NCI-H2196 (cell line): Measurements from ENCODE around the gene COQ2.
A peak's percentile ranks its signal among the peaks of the same experiment; 100 is the strongest.
"Not testable (repeated sequence)": the region's sequence is repeated elsewhere in the genome, so short reads cannot be mapped to it uniquely, and the experiment has no call there.

Experiments
- DNase-seq: peaks from one replicate; lab custom pipeline; 2025; ENCODE audit not compliant: unreplicated experiment; lab: John Stamatoyannopoulos, UW

The COQ2 gene

GRCh38 chr4:83284193-83285054 is at the start of gene COQ2:
COQ2 (minus strand) TSS chr4:83284798; CDS start chr4:83284764, 34 bp downstream.
- DNase-seq, result peak; percentile 78

- no peak for DNase-seq
Measured at GRCh38 chr4:83331956-83332355, 47.4 kb upstream of the COQ2 start.

GRCh38 chr4:83329521-83330110 is 45.0 kb upstream of the COQ2 start:
- DNase-seq, result no peak

- DNase-seq, result no peak
Measured at GRCh38 chr4:83328521-83329187, 44.1 kb upstream of the COQ2 start.

GRCh38 chr4:83326546-83326945 is 41.9 kb upstream of the COQ2 start:
- DNase-seq, result no peak

- not testable (repeated sequence) for DNase-seq
Measured at GRCh38 chr4:83325306-83325705, 40.7 kb upstream of the COQ2 start.

- no peak for DNase-seq
Measured at GRCh38 chr4:83323136-83323535, 38.5 kb upstream of the COQ2 start.

GRCh38 chr4:83320548-83320947 is 36.0 kb upstream of the COQ2 start:
- DNase-seq, result no peak

- no peak for DNase-seq
Measured at GRCh38 chr4:83318666-83319065, 34.1 kb upstream of the COQ2 start.

GRCh38 chr4:83317671-83318070 is 33.1 kb upstream of the COQ2 start:
- no peak for DNase-seq

GRCh38 chr4:83316459-83317165 is 32.0 kb upstream of the COQ2 start:
- DNase-seq, result no peak

GRCh38 chr4:83315341-83315870 is 30.8 kb upstream of the COQ2 start:
- no peak for DNase-seq

GRCh38 chr4:83308672-83309071 is 24.1 kb upstream of the COQ2 start:
- no peak for DNase-seq

- no peak for DNase-seq
Measured at GRCh38 chr4:83307920-83308319, 23.3 kb upstream of the COQ2 start.

GRCh38 chr4:83305187-83305586 is 20.6 kb upstream of the COQ2 start:
- no peak for DNase-seq

GRCh38 chr4:83297548-83298260 is 13.1 kb upstream of the COQ2 start:
- no peak for DNase-seq

GRCh38 chr4:83293305-83294046 is 8.9 kb upstream of the COQ2 start:
- no peak for DNase-seq

- DNase-seq, result not testable (repeated sequence)
Measured at GRCh38 chr4:83290059-83290774, 5.6 kb upstream of the COQ2 start.

GRCh38 chr4:83288381-83288780 is 3.8 kb upstream of the COQ2 start:
- not testable (repeated sequence) for DNase-seq
